IMR-90 (cell line): ENCODE data around the gene SRRM2.

Experiments
- POLR2A ChIP-seq: IDR thresholded peaks from 2 replicates; pipeline ENCODE4 v1.6.1; 2012; ENCODE audit warnings: mild to moderate bottlenecking, low read depth, low read length
- TF ChIP-seq, protein P1 (sequence below): conservative IDR thresholded peaks from 2 replicates; pipeline ENCODE4 v1.5.1; 2012; ENCODE audit warnings: mild to moderate bottlenecking, low read depth, low read length, improper control_type of control experiment

DNA sequence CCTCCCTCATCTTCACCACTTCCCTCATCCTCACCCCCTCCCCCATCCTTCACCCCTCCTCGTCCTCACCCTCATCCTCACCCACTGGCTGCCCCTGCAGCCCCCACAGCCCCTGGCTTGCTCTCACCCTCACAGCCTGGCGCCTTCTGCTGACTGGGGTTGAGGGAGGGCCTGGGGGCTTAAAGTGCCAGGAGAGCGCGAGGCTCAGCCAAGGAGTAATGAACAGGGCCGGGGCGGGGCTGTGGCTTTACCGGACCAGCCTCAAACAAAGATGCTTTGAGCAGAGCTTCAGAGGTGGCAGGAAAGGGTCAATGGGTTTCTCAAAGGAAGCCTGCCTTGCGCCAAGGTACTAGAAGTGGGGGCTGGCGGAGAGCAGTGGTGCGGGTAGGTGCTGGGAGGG, 35.0 kb downstream of the SRRM2 start, which contains the start of gene PRSS33:
- TF ChIP-seq POLR2A, result no peak
- TF ChIP-seq, protein P1, sequence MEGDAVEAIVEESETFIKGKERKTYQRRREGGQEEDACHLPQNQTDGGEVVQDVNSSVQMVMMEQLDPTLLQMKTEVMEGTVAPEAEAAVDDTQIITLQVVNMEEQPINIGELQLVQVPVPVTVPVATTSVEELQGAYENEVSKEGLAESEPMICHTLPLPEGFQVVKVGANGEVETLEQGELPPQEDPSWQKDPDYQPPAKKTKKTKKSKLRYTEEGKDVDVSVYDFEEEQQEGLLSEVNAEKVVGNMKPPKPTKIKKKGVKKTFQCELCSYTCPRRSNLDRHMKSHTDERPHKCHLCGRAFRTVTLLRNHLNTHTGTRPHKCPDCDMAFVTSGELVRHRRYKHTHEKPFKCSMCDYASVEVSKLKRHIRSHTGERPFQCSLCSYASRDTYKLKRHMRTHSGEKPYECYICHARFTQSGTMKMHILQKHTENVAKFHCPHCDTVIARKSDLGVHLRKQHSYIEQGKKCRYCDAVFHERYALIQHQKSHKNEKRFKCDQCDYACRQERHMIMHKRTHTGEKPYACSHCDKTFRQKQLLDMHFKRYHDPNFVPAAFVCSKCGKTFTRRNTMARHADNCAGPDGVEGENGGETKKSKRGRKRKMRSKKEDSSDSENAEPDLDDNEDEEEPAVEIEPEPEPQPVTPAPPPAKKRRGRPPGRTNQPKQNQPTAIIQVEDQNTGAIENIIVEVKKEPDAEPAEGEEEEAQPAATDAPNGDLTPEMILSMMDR, result no peak
